ENCODE data around the gene FSD2.

FSD2 gene

DNA sequence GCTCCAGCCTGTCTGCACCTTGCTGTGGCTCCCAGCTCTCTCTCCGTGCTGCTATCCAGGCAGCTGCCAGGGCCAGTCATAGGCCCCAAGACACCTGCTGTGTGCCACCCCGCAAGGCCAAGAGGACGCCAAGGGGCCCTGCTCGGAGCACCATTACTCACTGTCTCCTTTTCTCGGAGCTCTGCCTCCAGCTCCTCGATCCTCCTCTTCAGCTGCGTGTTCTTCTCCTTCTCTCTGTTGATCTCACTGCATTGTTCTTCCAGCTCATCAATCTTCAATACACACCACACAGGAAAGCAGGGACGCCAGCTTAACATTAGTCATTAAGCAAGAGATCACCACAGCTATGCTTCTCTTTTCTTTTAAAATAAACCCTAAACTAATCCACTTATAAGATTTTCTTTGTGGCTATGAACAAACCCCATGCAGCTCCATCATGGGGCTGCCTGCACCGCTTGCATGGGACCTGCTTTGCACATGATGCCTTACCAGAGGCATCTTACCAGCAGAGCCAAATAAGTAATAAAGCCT lies 46.2 kb upstream of the FSD2 start:
- Histone ChIP-seq H3K36me3 (ENCODE audit: insufficient read depth, low read length) (no peaks in the 10 kb centered on the region), H3K27ac (ENCODE audit: low read depth, low read length, poor library complexity, severe bottlenecking) (peak overlapping the region; percentile 91), H3K9me3 (ENCODE audit: low read length) (no peaks in the 10 kb centered on the region), H3K27me3 (ENCODE audit: insufficient read depth, low read length) (no peaks in the 10 kb centered on the region), H3K9me2 (ENCODE audit: low read depth, low read length) (no peaks in the 10 kb centered on the region), H3K4me1 (ENCODE audit: insufficient read depth, low read length, severe bottlenecking) (peaks cover 72% of the 10 kb centered on the region), H3K4me3 (ENCODE audit: low read depth, low read length, poor library complexity, severe bottlenecking) (no peak overlapping the region), H3F3A (ENCODE audit: insufficient read depth, low read length) (no peaks in the 10 kb centered on the region), H2AFZ (ENCODE audit: low read length) (no peak overlapping the region), H3K79me2 (ENCODE audit: insufficient read depth, low read length) (no peaks in the 10 kb centered on the region), H4K20me1 (ENCODE audit: insufficient read depth, low read length) (no peaks in the 10 kb centered on the region), H3K4me2 (ENCODE audit: low read length) (no peak overlapping the region), H3K9ac (ENCODE audit: low read length) (no peak overlapping the region)
- TF ChIP-seq EZH2 (IDR thresholded peaks at IDR 0.05; ENCODE audit: borderline replicate concordance, low read length): no peak
- TF ChIP-seq, protein P1, sequence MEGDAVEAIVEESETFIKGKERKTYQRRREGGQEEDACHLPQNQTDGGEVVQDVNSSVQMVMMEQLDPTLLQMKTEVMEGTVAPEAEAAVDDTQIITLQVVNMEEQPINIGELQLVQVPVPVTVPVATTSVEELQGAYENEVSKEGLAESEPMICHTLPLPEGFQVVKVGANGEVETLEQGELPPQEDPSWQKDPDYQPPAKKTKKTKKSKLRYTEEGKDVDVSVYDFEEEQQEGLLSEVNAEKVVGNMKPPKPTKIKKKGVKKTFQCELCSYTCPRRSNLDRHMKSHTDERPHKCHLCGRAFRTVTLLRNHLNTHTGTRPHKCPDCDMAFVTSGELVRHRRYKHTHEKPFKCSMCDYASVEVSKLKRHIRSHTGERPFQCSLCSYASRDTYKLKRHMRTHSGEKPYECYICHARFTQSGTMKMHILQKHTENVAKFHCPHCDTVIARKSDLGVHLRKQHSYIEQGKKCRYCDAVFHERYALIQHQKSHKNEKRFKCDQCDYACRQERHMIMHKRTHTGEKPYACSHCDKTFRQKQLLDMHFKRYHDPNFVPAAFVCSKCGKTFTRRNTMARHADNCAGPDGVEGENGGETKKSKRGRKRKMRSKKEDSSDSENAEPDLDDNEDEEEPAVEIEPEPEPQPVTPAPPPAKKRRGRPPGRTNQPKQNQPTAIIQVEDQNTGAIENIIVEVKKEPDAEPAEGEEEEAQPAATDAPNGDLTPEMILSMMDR (IDR thresholded peaks at IDR 0.05; ENCODE audit: low read length): no peak

- peaks cover 79% of the 10 kb centered on the region for H3K4me1 ChIP-seq (ENCODE audit: insufficient read depth, low read length, severe bottlenecking)
- H3K27ac ChIP-seq (ENCODE audit: low read depth, low read length, poor library complexity, severe bottlenecking): peak overlapping the region; percentile 91
- TF ChIP-seq, protein P1 (IDR thresholded peaks at IDR 0.05; ENCODE audit: low read length): no peak
- TF ChIP-seq EZH2 (IDR thresholded peaks at IDR 0.05; ENCODE audit: borderline replicate concordance, low read length): no peak
- H4K20me1 ChIP-seq (ENCODE audit: insufficient read depth, low read length): no peaks in the 10 kb centered on the region
- no peaks in the 10 kb centered on the region for H3K27me3 ChIP-seq (ENCODE audit: insufficient read depth, low read length)
- no peaks in the 10 kb centered on the region for H3K9me3 ChIP-seq (ENCODE audit: low read length)
- no peaks in the 10 kb centered on the region for H3K79me2 ChIP-seq (ENCODE audit: insufficient read depth, low read length)
- no peak overlapping the region for H3K9ac ChIP-seq (ENCODE audit: low read length)
- H3K4me2 ChIP-seq (ENCODE audit: low read length): no peak overlapping the region
- H2AFZ ChIP-seq (ENCODE audit: low read length): no peak overlapping the region
- no peaks in the 10 kb centered on the region for H3K9me2 ChIP-seq (ENCODE audit: low read depth, low read length)
- no peak overlapping the region for H3K4me3 ChIP-seq (ENCODE audit: low read depth, low read length, poor library complexity, severe bottlenecking)
- no peaks in the 10 kb centered on the region for H3K36me3 ChIP-seq (ENCODE audit: insufficient read depth, low read length)
- H3F3A ChIP-seq (ENCODE audit: insufficient read depth, low read length): peaks cover 7% of the 10 kb centered on the region; the same call in 1 of the 2 replicates
Observed at GRCh38 chr15:82851306-82851850, 45.5 kb upstream of the FSD2 start.

DNA sequence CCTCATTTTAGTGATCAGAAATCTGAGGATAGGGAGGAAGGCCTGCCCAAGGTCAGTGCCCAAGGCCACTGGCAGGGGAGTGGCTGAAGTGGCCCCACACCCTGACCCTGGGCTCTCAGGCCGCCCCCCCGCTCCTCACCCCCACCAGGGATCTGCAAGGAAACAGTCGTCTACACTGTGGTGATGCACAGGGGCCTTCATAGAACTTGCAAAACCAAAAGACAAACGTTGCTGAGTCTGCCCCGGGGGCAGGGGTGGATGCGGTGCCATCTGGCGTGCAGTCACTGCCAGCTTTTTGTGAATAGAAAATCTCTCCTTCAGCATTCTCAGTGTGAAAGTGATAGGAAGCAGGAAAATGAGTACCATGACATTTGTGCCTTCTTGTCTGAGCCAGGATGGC lies 44.9 kb upstream of the FSD2 start:
- Histone ChIP-seq H3K27ac (ENCODE audit: low read depth, low read length, poor library complexity, severe bottlenecking) (peak overlapping the region; percentile 91), H3K9me3 (ENCODE audit: low read length) (no peaks in the 10 kb centered on the region), H3F3A (ENCODE audit: insufficient read depth, low read length) (peaks cover 8% of the 10 kb centered on the region; the same call in 1 of the 2 replicates), H3K9me2 (ENCODE audit: low read depth, low read length) (no peaks in the 10 kb centered on the region), H3K9ac (ENCODE audit: low read length) (no peak overlapping the region), H3K4me3 (ENCODE audit: low read depth, low read length, poor library complexity, severe bottlenecking) (no peak overlapping the region), H3K36me3 (ENCODE audit: insufficient read depth, low read length) (no peaks in the 10 kb centered on the region), H3K4me2 (ENCODE audit: low read length) (no peak overlapping the region), H4K20me1 (ENCODE audit: insufficient read depth, low read length) (no peaks in the 10 kb centered on the region), H3K79me2 (ENCODE audit: insufficient read depth, low read length) (no peaks in the 10 kb centered on the region), H2AFZ (ENCODE audit: low read length) (no peak overlapping the region), H3K27me3 (ENCODE audit: insufficient read depth, low read length) (no peaks in the 10 kb centered on the region), H3K4me1 (ENCODE audit: insufficient read depth, low read length, severe bottlenecking) (peaks cover 82% of the 10 kb centered on the region)
- TF ChIP-seq, protein P1 (IDR thresholded peaks at IDR 0.05; ENCODE audit: low read length): peak; percentile 31; the same call in 1 of the 2 replicates
- TF ChIP-seq EZH2 (IDR thresholded peaks at IDR 0.05; ENCODE audit: borderline replicate concordance, low read length): no peak
